H1 (cell line): Measurements from ENCODE around the gene PFKFB1. TPM values are rescaled to one million over a fixed set of nuclear protein-coding genes. Genes with fewer than 3 reads are reported as not detected.

Source experiments
- CTCF ChIA-PET: fragments of 300-600 bp; sonication (Branson Sonifier 250); formaldehyde crosslinking; loops from one replicate; lab custom pipeline; 2021; ENCODE audit not compliant: partially characterized antibody; lab: Charles Lee
- POLR2A ChIA-PET: fragments of 300-600 bp; sonication (Branson Sonifier 250); formaldehyde crosslinking; loops from one replicate; lab custom pipeline; 2021; ENCODE audit warnings: inconsistent platforms; ENCODE audit not compliant: partially characterized antibody; lab: Charles Lee
- DNase-seq, 2 experiments: peaks; one replicate each; pipeline versions ENCODE4 v3.0.0 to v3.0.0-alpha.2; 2010 to 2022; ENCODE audit warnings: low spot score in 2 of 2, low read depth in 1 of 2, mixed read lengths in 1 of 2
- FAIRE-seq: peaks from 2 replicates; lab custom pipeline; 2011; peaks lifted over from hg19 to GRCh38; lab: Jason Lieb, UNC
- H2AFZ ChIP-seq: 2 replicates; pipeline ENCODE4 v1.8.1; 2012; ENCODE audit warnings: low read length, inconsistent platforms
- H2AK5ac ChIP-seq: 2 replicates; pipeline ENCODE4 v1.6.1; 2013; ENCODE audit warnings: low read depth, low read length
- H2BK120ac ChIP-seq: replicated peaks from 2 replicates; pipeline ENCODE3; 2013; ENCODE audit warnings: low read depth, low read length, inconsistent platforms
- H2BK12ac ChIP-seq: 2 replicates; pipeline ENCODE4 v1.6.1; 2013; ENCODE audit warnings: low read depth, low read length
- H2BK15ac ChIP-seq: 2 replicates; pipeline ENCODE4 v1.6.1; 2013; ENCODE audit warnings: low read length
- H2BK20ac ChIP-seq: 2 replicates; pipeline ENCODE4 v1.6.1; 2013; ENCODE audit warnings: low read length
- H2BK5ac ChIP-seq: 2 replicates; pipeline ENCODE4 v1.6.1; 2013; ENCODE audit warnings: low read depth, low read length
- H3K14ac ChIP-seq: 2 replicates; pipeline ENCODE4 v1.6.1; 2013; ENCODE audit warnings: inconsistent platforms; ENCODE audit not compliant: insufficient read length
- H3K18ac ChIP-seq: 2 replicates; pipeline ENCODE4 v1.6.1; 2013; ENCODE audit warnings: low read length; ENCODE audit errors: extremely low read depth
- H3K23ac ChIP-seq: 2 replicates; pipeline ENCODE4 v1.6.1; 2013; ENCODE audit warnings: inconsistent platforms; ENCODE audit not compliant: insufficient read length
- H3K23me2 ChIP-seq: 2 replicates; pipeline ENCODE4 v1.6.1; 2013; ENCODE audit warnings: low read depth, low read length
- H3K27ac ChIP-seq: 2 replicates; pipeline ENCODE4 v1.6.1; 2011; ENCODE audit warnings: low read depth, low read length, inconsistent platforms
- H3K27me3 ChIP-seq, 4 experiments: replicated peaks in 1 of 4; 1 replicate in 1 of 4; 2 replicates in 3 of 4; pipeline versions ENCODE4 v1.6.1 to v1.8.1; 2011 to 2013; ENCODE audit warnings: low read length in 3 of 4, mild to moderate bottlenecking in 3 of 4, inconsistent platforms in 2 of 4, mixed read lengths in 2 of 4, moderate library complexity in 1 of 4; ENCODE audit not compliant: control insufficient read depth in 3 of 4, insufficient read depth in 3 of 4; ENCODE audit errors: extremely low read depth in 1 of 4
- H3K36me3 ChIP-seq, 4 experiments: 2 replicates each; pipeline versions ENCODE4 v1.6.1 to v1.8.1; 2011 to 2013; ENCODE audit warnings: mild to moderate bottlenecking in 4 of 4, low read length in 3 of 4, moderate library complexity in 2 of 4, control low read depth in 1 of 4, inconsistent platforms in 1 of 4; ENCODE audit not compliant: insufficient read depth in 4 of 4, control insufficient read depth in 2 of 4
- H3K4ac ChIP-seq: replicated peaks from 2 replicates; pipeline ENCODE3; 2013; ENCODE audit warnings: low read length, low read depth, mixed read lengths, inconsistent platforms; ENCODE audit not compliant: insufficient read length
- H3K4me1 ChIP-seq, 4 experiments: replicated peaks in 1 of 4; 1 replicate in 1 of 4; 2 replicates in 3 of 4; pipeline versions ENCODE4 v1.6.1 to v1.8.1; 2011 to 2013; ENCODE audit warnings: low read length in 3 of 4, inconsistent platforms in 2 of 4, mixed read lengths in 1 of 4; ENCODE audit not compliant: insufficient read depth in 4 of 4, control insufficient read depth in 3 of 4
- H3K4me2 ChIP-seq, 2 experiments: 2 replicates each; pipeline versions ENCODE4 v1.6.1 to v1.8.1; 2011 to 2013; ENCODE audit warnings: low read depth in 2 of 2, low read length in 2 of 2, control low read depth in 1 of 2, inconsistent platforms in 1 of 2, mild to moderate bottlenecking in 1 of 2; ENCODE audit not compliant: insufficient read depth in 1 of 2
- H3K4me3 ChIP-seq, 4 experiments: fragments of 200-600, 300-600 bp in 1 of 4; sonication (generic), shearing (Covaris generic), sonication (Bioruptor Twin) in 1 of 4; 2 replicates each; pipeline versions ENCODE4 v1.5.1 to v1.8.1; 2011 to 2016; ENCODE audit warnings: low read length in 4 of 4, low read depth in 3 of 4, control low read depth in 2 of 4, inconsistent platforms in 2 of 4, mild to moderate bottlenecking in 2 of 4, mixed read lengths in 1 of 4, moderate library complexity in 1 of 4; ENCODE audit not compliant: insufficient read depth in 2 of 4; ENCODE audit errors: extremely low read depth in 1 of 4
- H3K56ac ChIP-seq: replicated peaks from 2 replicates; pipeline ENCODE3; 2013; ENCODE audit warnings: low read depth, mild to moderate bottlenecking, mixed read lengths, low read length, inconsistent platforms; ENCODE audit not compliant: insufficient read length
- H3K79me1 ChIP-seq: 2 replicates; pipeline ENCODE4 v1.6.1; 2013; ENCODE audit warnings: low read depth, low read length, control low read depth
- H3K79me2 ChIP-seq, 2 experiments: 2 replicates each; pipeline versions ENCODE4 v1.6.1 to v1.8.1; 2012 to 2013; ENCODE audit warnings: low read length in 2 of 2, mild to moderate bottlenecking in 2 of 2, inconsistent platforms in 1 of 2; ENCODE audit not compliant: insufficient read depth in 2 of 2, control insufficient read depth in 1 of 2
- H3K9ac ChIP-seq, 4 experiments: replicated peaks in 1 of 4; 1 replicate in 1 of 4; 2 replicates in 3 of 4; pipeline versions ENCODE4 v1.6.1 to v1.8.1; 2011 to 2013; ENCODE audit warnings: low read depth in 3 of 4, low read length in 3 of 4, control low read depth in 2 of 4, mild to moderate bottlenecking in 2 of 4, moderate library complexity in 2 of 4, inconsistent platforms in 1 of 4; ENCODE audit errors: extremely low read depth in 1 of 4
- H3K9me3 ChIP-seq, 2 experiments: 2 replicates each; pipeline versions ENCODE4 v1.6.1 to v1.8.1; 2012 to 2013; ENCODE audit warnings: mild to moderate bottlenecking in 2 of 2, moderate library complexity in 2 of 2, control low read depth in 1 of 2, inconsistent platforms in 1 of 2, low read depth in 1 of 2, low read length in 1 of 2, mixed read lengths in 1 of 2; ENCODE audit not compliant: insufficient read depth in 2 of 2
- H4K20me1 ChIP-seq, 2 experiments: replicated peaks in 1 of 2; 2 replicates each; pipeline versions ENCODE3 to v1.8.1; 2011 to 2013; ENCODE audit warnings: inconsistent platforms in 2 of 2, low read length in 2 of 2, mild to moderate bottlenecking in 1 of 2; ENCODE audit not compliant: insufficient read depth in 2 of 2, control insufficient read depth in 1 of 2
- H4K5ac ChIP-seq: 2 replicates; pipeline ENCODE4 v1.6.1; 2013; ENCODE audit warnings: low read length, low read depth, mixed read lengths, inconsistent platforms; ENCODE audit not compliant: insufficient read length
- H4K8ac ChIP-seq: 2 replicates; pipeline ENCODE4 v1.8.0; 2013; ENCODE audit warnings: mild to moderate bottlenecking, moderate library complexity, low read length, inconsistent platforms; ENCODE audit not compliant: insufficient read depth; ENCODE audit errors: extremely low read depth
- H4K91ac ChIP-seq: replicated peaks from 2 replicates; pipeline ENCODE3; 2013; ENCODE audit warnings: low read length, mixed read lengths, inconsistent platforms; ENCODE audit not compliant: insufficient read length
- CBX8 ChIP-seq: fragments of 300-800, 300-1000 bp; sonication (generic); IDR thresholded peaks from 2 replicates; pipeline ENCODE4 v1.7.1; 2016; ENCODE audit warnings: low read depth, low read length, borderline replicate concordance
- CTBP2 ChIP-seq: IDR thresholded peaks from 2 replicates; pipeline ENCODE4 v1.7.0; 2011; ENCODE audit warnings: borderline replicate concordance, mild to moderate bottlenecking, moderate library complexity, mixed read lengths, low read length; ENCODE audit not compliant: insufficient read depth, insufficient read length
- EZH2 ChIP-seq: fragments of 200-600 bp; sonication (generic); IDR thresholded peaks from 2 replicates; pipeline ENCODE4 v1.7.1; 2012; ENCODE audit warnings: low read depth, mild to moderate bottlenecking, moderate library complexity, low read length, inconsistent platforms; ENCODE audit not compliant: severe bottlenecking
- GTF2F1 ChIP-seq: IDR thresholded peaks from 2 replicates; pipeline ENCODE4 v1.6.1; 2012; ENCODE audit warnings: low read depth, low read length, improper control_type of control experiment, borderline replicate concordance
- HDAC2 ChIP-seq, 2 experiments: fragments of 300-600 bp in 1 of 2; sonication (generic) in 1 of 2; IDR thresholded peaks; 2 replicates each; pipeline ENCODE4 v1.6.1; 2011 to 2012; ENCODE audit warnings: low read depth in 2 of 2, low read length in 2 of 2, mild to moderate bottlenecking in 2 of 2, moderate library complexity in 2 of 2, borderline replicate concordance in 1 of 2, inconsistent platforms in 1 of 2
- JUN ChIP-seq: IDR thresholded peaks from 2 replicates; pipeline ENCODE4 v1.6.1; 2011; ENCODE audit warnings: low read depth, mild to moderate bottlenecking, improper control_type of control experiment, low read length
- KDM1A ChIP-seq: fragments of 200-600, 300-600 bp; sonication (generic); IDR thresholded peaks from 2 replicates; pipeline ENCODE4 v1.7.1; 2016; ENCODE audit warnings: mild to moderate bottlenecking, low read length, borderline replicate concordance
- NANOG ChIP-seq: IDR thresholded peaks from 2 replicates; pipeline ENCODE4 v1.6.1; 2011; ENCODE audit warnings: low read length, low read depth, mild to moderate bottlenecking, inconsistent platforms; ENCODE audit not compliant: insufficient read depth, poor library complexity, severe bottlenecking
- NRF1 ChIP-seq: IDR thresholded peaks from 2 replicates; pipeline ENCODE4 v1.6.1; 2011; ENCODE audit warnings: mild to moderate bottlenecking, low read depth, low read length, improper control_type of control experiment
- PHF8 ChIP-seq: fragments of 200-600 bp; sonication (generic); conservative IDR thresholded peaks from 2 replicates; pipeline ENCODE4 v1.7.1; 2012; ENCODE audit warnings: low read depth, mild to moderate bottlenecking, inconsistent platforms, low read length, moderate library complexity
- POLR2A ChIP-seq, 2 experiments: IDR thresholded peaks; 1 replicate in 1 of 2; 2 replicates in 1 of 2; pipeline ENCODE4 v1.6.1; 2011; ENCODE audit warnings: low read depth in 2 of 2, low read length in 2 of 2, mild to moderate bottlenecking in 2 of 2; ENCODE audit errors: control extremely low read depth in 1 of 2
- POU5F1 ChIP-seq: IDR thresholded peaks from 2 replicates; pipeline ENCODE4 v1.6.1; 2011; ENCODE audit warnings: low read depth, mild to moderate bottlenecking, low read length, moderate library complexity
- SP1 ChIP-seq: IDR thresholded peaks from 2 replicates; pipeline ENCODE4 v1.6.1; 2011; ENCODE audit warnings: low read depth, low read length
- TCF12 ChIP-seq: IDR thresholded peaks from 2 replicates; pipeline ENCODE4 v1.6.1; 2011; ENCODE audit warnings: low read depth, mild to moderate bottlenecking, low read length
- ZNF274 ChIP-seq: IDR thresholded peaks from 2 replicates; pipeline ENCODE4 v1.7.0; 2012; ENCODE audit warnings: low read length, borderline replicate concordance; ENCODE audit errors: extremely low read depth
- polyA plus RNA-seq, 7 experiments: library from polyadenylated mRNA; depleted of rRNA in 3 of 7; stranded (reverse) in 5 of 7; unstranded in 2 of 7; fragments of >200 nt in 5 of 7; fragments of 200-250 nt in 2 of 7; gene quantifications; 1 replicate in 5 of 7; 2 replicates in 1 of 7; 4 replicates in 1 of 7; pipeline versions ENCODE4 v1.2.1 to v1.2.3, GENCODE V29; 2011 to 2013; ENCODE audit warnings: missing spikeins in 2 of 7, mixed read lengths in 2 of 7
- total RNA-seq: library from RNA; stranded (reverse); fragmentation: NEBNext Ultra II Directional; extraction: Animal tissue kit (Norgen Biotek cat#: 25700); gene quantifications from 2 replicates; pipeline ENCODE4 v1.2.1, GENCODE V29; 2021

Gene PFKFB1
- total and polyA plus RNA-seq, 2 of the 8 experiments (the other 6 are each of a cell fraction or from before 2014, with no cell fraction given), result 0.26 to 0.30 TPM

- H4K91ac ChIP-seq, result no peak overlapping the region
- no peak overlapping the region for H3K14ac ChIP-seq
- no peak overlapping the region for H3K9ac ChIP-seq
- no peaks in the 10 kb centered on the region for H3K9me3 ChIP-seq
- no peak overlapping the region for H3K23ac ChIP-seq
- no peak for FAIRE-seq
- no peak overlapping the region for H4K8ac ChIP-seq
- DNase-seq, result no peak
- ChIA-PET POLR2A (interaction anchor here (1.0 kb wide), 1 partner anchor 218 kb away, joined by 3 read pairs; no protein-coding TSS in a partner anchor), CTCF (interaction anchor here (0.6 kb wide), 1 partner anchor 1044 kb away, joined by 3 read pairs; no protein-coding TSS in a partner anchor)
- no peak overlapping the region for H3K18ac ChIP-seq
- no peak overlapping the region for H3K4me2 ChIP-seq
- H2BK5ac ChIP-seq, result no peak overlapping the region
- no peak overlapping the region for H3K27ac ChIP-seq
- no peak overlapping the region for H2BK120ac ChIP-seq
- no peaks in the 10 kb centered on the region for H3K79me1 ChIP-seq
- H3K4me1 ChIP-seq, result peaks cover 0 to 3% (median 0%) of the 10 kb centered on the region in 4 experiments; a peak in 1 of 7 replicates
- H2BK12ac ChIP-seq, result no peak overlapping the region
- no peak overlapping the region for H4K5ac ChIP-seq
- H4K20me1 ChIP-seq, result no peaks in the 10 kb centered on the region
- no peak overlapping the region for H3K4ac ChIP-seq
- H3K56ac ChIP-seq, result no peak overlapping the region
- H2AFZ ChIP-seq, result no peak overlapping the region
- H3K4me3 ChIP-seq, result no peak overlapping the region
- no peaks in the 10 kb centered on the region for H3K36me3 ChIP-seq
- no peak overlapping the region for H2AK5ac ChIP-seq
- H3K23me2 ChIP-seq, result no peaks in the 10 kb centered on the region
- no peak overlapping the region for H2BK15ac ChIP-seq
- H3K27me3 ChIP-seq, result no peaks in the 10 kb centered on the region
- no peak overlapping the region for H2BK20ac ChIP-seq
- no peaks in the 10 kb centered on the region for H3K79me2 ChIP-seq
- TF ChIP-seq POU5F1, result no peak
- no peak for TF ChIP-seq NANOG
- TF ChIP-seq PHF8, result no peak
- no peak for TF ChIP-seq TCF12
- no peak for TF ChIP-seq JUN
- TF ChIP-seq SP1, result no peak
- TF ChIP-seq CBX8, result no peak
- TF ChIP-seq NRF1, result no peak
- no peak for TF ChIP-seq CTBP2
- no peak for TF ChIP-seq HDAC2 (IDR thresholded peaks at IDR 0.05; ENCODE audit: borderline replicate concordance in 1 of 2, low read depth in 2 of 2, low read length in 2 of 2)
- TF ChIP-seq GTF2F1, result no peak
- no peak for TF ChIP-seq POLR2A (IDR thresholded peaks at IDR 0.05; ENCODE audit: control extremely low read depth in 1 of 2, low read depth in 2 of 2, low read length in 2 of 2)
- TF ChIP-seq ZNF274, result no peak
- no peak for TF ChIP-seq KDM1A
- no peak for TF ChIP-seq EZH2
These were observed 34.6 kb upstream of the PFKFB1 start for GRCh38 chrX:55028611-55029010.
